Breast epithelium (tissue), 4 donors: Measurements from ENCODE around the gene P2RY11. TPM values are rescaled to one million over a fixed set of nuclear protein-coding genes. Genes with fewer than 3 reads are reported as not detected.

Experiments used
- DNase-seq, 2 donors: peaks; one replicate each; pipeline ENCODE4 v3.0.0-alpha.2; 2019; ENCODE audit warnings: low spot score in 2 of 2
- H3K27ac ChIP-seq, 2 donors: fragments of 200-600 bp; sonication (generic) in 1 of 2; one replicate each; pipeline ENCODE4 v1.5.1; 2016 to 2019; ENCODE audit warnings: mild to moderate bottlenecking in 1 of 2
- H3K27me3 ChIP-seq, 2 donors: fragments of 200-600 bp; sonication (generic) in 1 of 2; one replicate each; pipeline versions ENCODE4 v1.5.1 to v1.6.0; 2017 to 2019; ENCODE audit warnings: control low read depth in 1 of 2, mild to moderate bottlenecking in 1 of 2
- H3K36me3 ChIP-seq: fragments of 200-600 bp; one replicate; pipeline ENCODE4 v1.5.1; 2019
- H3K4me1 ChIP-seq, 2 donors: fragments of 200-600 bp; sonication (generic); one replicate each; pipeline ENCODE4 v1.5.1; 2016 to 2019; ENCODE audit warnings: control low read depth in 1 of 2
- H3K4me3 ChIP-seq, 3 donors: fragments of 200-600 bp; sonication (generic); 1 replicate in 2 of 3; 2 replicates in 1 of 3; pipeline ENCODE4 v1.5.1; 2016 to 2019; ENCODE audit warnings: mild to moderate bottlenecking in 3 of 3, moderate library complexity in 2 of 3
- H3K9me3 ChIP-seq, 2 donors: fragments of 200-600 bp; sonication (generic) in 1 of 2; one replicate each; pipeline ENCODE4 v1.5.1; 2016 to 2019; ENCODE audit warnings: control low read depth in 1 of 2
- CTCF ChIP-seq, 3 donors: fragments of 450-650 bp; IDR thresholded peaks; one replicate each; pipeline ENCODE4 v1.5.1; 2016 to 2017; ENCODE audit warnings: antibody characterized with exemption in 3 of 3, mild to moderate bottlenecking in 3 of 3, moderate library complexity in 3 of 3
- POLR2A ChIP-seq: fragments of 450-650 bp; IDR thresholded peaks from one replicate; pipeline ENCODE4 v1.6.1; 2016; ENCODE audit warnings: antibody characterized with exemption, mild to moderate bottlenecking, moderate library complexity
- POLR2AphosphoS5 ChIP-seq, 3 donors: sonication (generic); formaldehyde crosslinking; IDR thresholded peaks; one replicate each; pipeline ENCODE4 v1.6.1; 2017; ENCODE audit warnings: antibody characterized with exemption in 3 of 3
- intact Hi-C: fragments of 100-400 bp; cut with DNase I; formaldehyde crosslinking; loops from one replicate; pipeline ENCODE4 v1.15.1; 2023; ENCODE audit warnings: low total_unique reads
- total RNA-seq, 3 donors: library from RNA; depleted of rRNA; stranded (reverse); fragments of >200 nt; gene quantifications; one replicate each; pipeline ENCODE4 v1.1.0, GENCODE V29; 2016

The P2RY11 gene
- total RNA-seq, 3 donors from 2014 or later = 4.0 to 7.2 (median 4.3) TPM

- no peak overlapping the region for H3K4me3 ChIP-seq
Measured at GRCh38 chr19:10093295-10094186, 18.0 kb upstream of the P2RY11 start.

GRCh38 chr19:10095622-10095947, 15.9 kb upstream of the P2RY11 start:
- H3K27ac ChIP-seq = peak overlapping the region; percentile 71 to 88
- H3K27me3 ChIP-seq = no peaks in the 10 kb centered on the region
- H3K4me1 ChIP-seq = no peaks in the 10 kb centered on the region
- intact Hi-C loops = no loop called here
- no peak for TF ChIP-seq POLR2A
- TF ChIP-seq CTCF (IDR thresholded peaks at IDR 0.05) = peak in 1 of 3 donors; percentile 10
- no peak for DNase-seq
- no peaks in the 10 kb centered on the region for H3K36me3 ChIP-seq
- peak overlapping the region in 2 of 3 donors; percentile 60 to 79 for H3K4me3 ChIP-seq
- H3K9me3 ChIP-seq = no peaks in the 10 kb centered on the region

More at GRCh38 chr19:10093295-10094186, 18.0 kb upstream of the P2RY11 start:
- no peak overlapping the region for H3K27ac ChIP-seq
- no peaks in the 10 kb centered on the region for H3K4me1 ChIP-seq
- no peaks in the 10 kb centered on the region for H3K9me3 ChIP-seq
- TF ChIP-seq POLR2A (no peak), POLR2AphosphoS5 (IDR thresholded peaks at IDR 0.05) (no peak), CTCF (IDR thresholded peaks at IDR 0.05) (no peak)
- no peak for DNase-seq
- intact Hi-C loops = no loop called here
- H3K36me3 ChIP-seq = no peaks in the 10 kb centered on the region
- no peaks in the 10 kb centered on the region for H3K27me3 ChIP-seq

GRCh38 chr19:10095948-10096614, 15.4 kb upstream of the P2RY11 start:
- H3K9me3 ChIP-seq = no peaks in the 10 kb centered on the region
- peak overlapping the region; percentile 40 to 79 (median 60) for H3K4me3 ChIP-seq
- H3K36me3 ChIP-seq = no peaks in the 10 kb centered on the region
- intact Hi-C loops = no loop called here
- peak in 1 of 3 donors; percentile 36 for TF ChIP-seq POLR2AphosphoS5 (IDR thresholded peaks at IDR 0.05)
- no peak for TF ChIP-seq POLR2A
- peak in 1 of 3 donors; percentile 7 for TF ChIP-seq CTCF (IDR thresholded peaks at IDR 0.05)
- no peaks in the 10 kb centered on the region for H3K27me3 ChIP-seq
- peak overlapping the region; percentile 71 to 88 for H3K27ac ChIP-seq
- H3K4me1 ChIP-seq = no peaks in the 10 kb centered on the region
- peak; percentile 84 for DNase-seq

- Histone ChIP-seq H3K4me3 (peak overlapping the region; percentile 40 to 79 (median 60)), H3K9me3 (no peaks in the 10 kb centered on the region), H3K4me1 (no peaks in the 10 kb centered on the region), H3K36me3 (no peaks in the 10 kb centered on the region), H3K27ac (peak overlapping the region; percentile 36 to 88), H3K27me3 (no peaks in the 10 kb centered on the region)
- TF ChIP-seq POLR2AphosphoS5 (IDR thresholded peaks at IDR 0.05) = no peak
- TF ChIP-seq POLR2A = no peak
- TF ChIP-seq CTCF (IDR thresholded peaks at IDR 0.05) = no peak
- intact Hi-C loops = no loop called here
- DNase-seq = no peak
Measured at GRCh38 chr19:10096615-10096963, 14.9 kb upstream of the P2RY11 start.

GRCh38 chr19:10100163-10100785, 11.2 kb upstream of the P2RY11 start:
- TF ChIP-seq POLR2A (no peak), CTCF (IDR thresholded peaks at IDR 0.05) (no peak), POLR2AphosphoS5 (IDR thresholded peaks at IDR 0.05) (no peak)
- no peak overlapping the region for H3K4me3 ChIP-seq
- no peak overlapping the region for H3K27ac ChIP-seq
- no peaks in the 10 kb centered on the region for H3K36me3 ChIP-seq
- no peaks in the 10 kb centered on the region for H3K27me3 ChIP-seq
- intact Hi-C loops = no loop called here
- no peaks in the 10 kb centered on the region for H3K4me1 ChIP-seq
- no peak for DNase-seq
- no peaks in the 10 kb centered on the region for H3K9me3 ChIP-seq
